GM18520 (cell line): ENCODE measurements around the gene APP.
"Not testable (repeated sequence)": the region's sequence is repeated elsewhere in the genome, so short reads cannot be mapped to it uniquely, and the experiment has no call there.

Source experiments
- ATAC-seq: cut with Tn5 transposase; IDR thresholded peaks from one replicate; pipeline ENCODE4 v1.9.1; 2021; ENCODE audit not compliant: unreplicated experiment

The APP gene

DNA sequence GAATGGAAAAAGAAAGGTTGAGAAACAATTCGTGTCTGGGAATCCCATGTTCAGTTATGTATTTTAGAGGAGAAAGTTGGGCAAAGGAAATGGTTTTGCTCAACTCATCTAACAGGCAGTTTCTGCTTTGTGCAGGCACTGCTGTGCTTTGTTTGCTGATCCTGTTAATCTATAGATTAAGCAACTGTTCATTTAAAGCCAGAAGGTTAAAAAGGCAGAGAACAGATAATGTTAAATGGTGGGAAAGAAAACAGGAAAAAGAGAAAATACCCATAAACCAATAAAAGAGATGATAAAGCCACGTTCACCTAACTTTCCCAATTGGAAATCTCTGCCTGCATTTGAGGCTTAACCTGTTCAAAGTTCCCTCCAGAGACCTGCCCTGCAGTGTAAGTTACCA lies 70.0 kb downstream of the APP start:
- ATAC-seq: no peak

DNA sequence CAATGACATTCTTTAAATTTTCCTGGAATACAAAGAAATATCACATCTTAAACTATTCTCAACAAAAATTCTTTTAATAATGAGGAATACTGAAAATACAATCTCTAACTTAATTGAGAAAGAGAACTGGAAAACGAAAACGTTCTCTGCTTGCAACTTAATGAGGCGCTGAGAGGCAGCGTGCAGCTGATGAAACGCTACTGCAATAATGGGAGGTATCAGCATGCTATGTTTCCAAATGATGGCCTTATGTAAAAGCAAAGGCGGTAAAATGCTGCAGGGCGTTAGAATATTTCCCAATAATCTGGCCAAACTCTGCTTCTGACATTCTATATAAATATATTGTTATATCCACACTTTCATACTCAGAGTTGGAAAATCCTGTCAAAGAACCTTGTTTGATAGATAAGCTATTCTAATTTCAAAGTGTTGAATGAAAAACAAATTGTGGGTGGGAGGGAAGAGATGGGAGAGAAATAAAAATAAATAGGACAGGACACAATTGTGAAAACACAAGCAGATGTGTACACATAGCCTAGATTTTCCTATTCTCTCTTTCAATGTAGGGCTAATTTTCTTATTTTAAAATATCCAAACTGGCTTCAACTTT lies 70.9 kb downstream of the APP start:
- ATAC-seq: no peak

DNA sequence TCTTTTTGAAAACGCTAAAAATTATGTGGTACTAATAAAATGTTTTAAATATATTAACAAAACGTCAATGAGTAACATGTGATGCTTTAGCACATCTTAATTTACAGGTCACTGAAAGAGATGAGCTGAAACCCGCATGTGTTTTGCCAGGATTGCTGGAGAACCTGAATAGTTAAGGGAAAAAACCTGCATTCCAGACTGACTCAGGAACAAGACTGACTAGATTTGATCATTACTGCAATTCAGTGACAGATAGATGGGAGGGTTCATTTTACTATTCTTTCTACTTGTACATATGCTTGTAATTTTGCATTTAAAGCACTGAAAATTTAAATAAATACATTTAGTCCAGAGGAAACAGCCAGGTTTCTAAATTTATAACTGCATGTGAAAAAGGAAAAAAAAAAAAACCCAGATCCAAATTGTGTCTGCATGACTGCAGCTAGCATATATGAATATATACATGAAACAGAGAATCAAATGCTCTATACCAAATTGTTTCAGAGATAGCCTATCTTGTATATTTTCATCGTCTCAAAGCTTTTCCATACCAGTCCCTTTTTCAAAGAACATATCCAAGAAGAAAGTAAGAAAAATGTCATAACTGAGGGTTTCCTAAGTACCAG lies 71.7 kb downstream of the APP start:
- no peak for ATAC-seq

DNA sequence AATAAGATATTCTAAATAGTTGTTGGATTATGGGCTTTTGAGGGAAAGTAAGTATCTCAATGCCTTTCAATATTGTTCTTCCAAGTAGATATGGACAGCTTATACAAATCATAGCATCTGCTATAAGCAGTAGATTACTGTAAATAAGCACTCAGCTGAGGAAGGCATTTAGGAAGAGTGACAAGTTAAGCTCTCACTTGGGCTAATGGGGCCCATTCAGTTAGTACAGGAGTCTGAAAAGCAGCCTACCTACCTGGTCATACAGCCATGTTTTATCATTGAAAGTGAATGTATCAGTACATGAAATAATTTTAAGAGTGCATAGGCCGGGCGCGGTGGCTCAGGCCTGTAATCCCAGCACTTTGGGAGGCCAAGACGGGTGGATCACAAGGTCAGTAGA lies 73.1 kb downstream of the APP start:
- no peak for ATAC-seq

DNA sequence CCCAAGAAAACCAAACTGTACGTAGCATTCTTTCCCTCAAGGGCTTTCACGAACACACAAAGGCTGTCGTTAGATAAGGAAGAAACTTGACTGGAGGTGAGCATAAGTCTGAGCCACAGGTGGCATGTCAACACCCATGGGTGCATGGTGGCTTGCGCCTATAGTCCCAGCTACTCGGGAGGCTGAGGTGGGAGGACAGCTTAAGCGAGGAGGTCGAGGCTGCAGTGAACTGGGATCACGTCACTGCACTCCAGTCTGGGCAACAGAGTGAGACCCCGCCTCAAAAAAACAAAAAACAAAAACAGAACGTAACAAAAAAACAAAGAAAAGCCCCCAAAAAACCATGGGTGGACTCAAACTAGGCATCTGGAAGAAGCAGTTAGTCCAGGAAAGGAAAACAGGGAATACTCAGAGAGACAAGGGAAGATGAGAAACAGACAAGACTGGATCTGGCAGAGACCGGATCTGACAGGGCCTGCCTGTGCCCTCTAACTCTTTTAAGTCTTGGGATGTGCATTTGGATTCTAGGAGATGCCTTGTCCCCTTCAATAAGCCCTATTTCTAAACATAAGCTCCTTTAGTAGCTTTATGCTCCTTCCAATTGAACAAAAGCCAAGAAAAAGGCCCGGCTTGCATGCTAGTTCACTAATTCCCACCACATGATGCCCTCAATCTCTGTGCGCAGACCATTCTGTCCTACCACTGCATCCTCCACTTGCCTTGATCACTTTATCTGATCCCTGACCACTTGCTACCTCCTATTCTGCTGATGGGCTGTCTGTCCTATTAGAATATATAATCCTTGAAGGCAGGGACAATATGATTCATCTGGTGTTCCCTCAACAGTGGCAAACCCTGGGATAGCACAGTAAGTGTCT lies 73.8 kb downstream of the APP start:
- no peak for ATAC-seq

DNA sequence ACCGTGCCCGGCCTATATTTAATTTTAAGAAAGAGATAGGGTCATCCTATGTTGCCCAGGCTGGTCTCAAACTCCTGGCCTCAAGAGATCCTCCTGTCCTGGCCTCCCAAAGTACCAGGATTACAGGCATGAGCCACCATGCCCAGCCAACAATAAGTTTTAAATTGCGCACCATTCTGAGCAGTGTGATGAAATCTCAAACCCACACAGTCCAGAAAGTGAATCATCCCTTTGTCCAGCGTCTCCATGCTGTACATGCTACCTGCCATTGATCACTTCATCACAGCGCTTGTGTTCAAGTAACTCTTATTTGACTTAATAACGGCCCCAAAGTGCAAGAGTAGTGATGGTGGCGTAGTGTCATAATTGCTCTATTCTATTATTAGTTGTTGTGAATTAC lies 75.4 kb downstream of the APP start:
- no peak for ATAC-seq

DNA sequence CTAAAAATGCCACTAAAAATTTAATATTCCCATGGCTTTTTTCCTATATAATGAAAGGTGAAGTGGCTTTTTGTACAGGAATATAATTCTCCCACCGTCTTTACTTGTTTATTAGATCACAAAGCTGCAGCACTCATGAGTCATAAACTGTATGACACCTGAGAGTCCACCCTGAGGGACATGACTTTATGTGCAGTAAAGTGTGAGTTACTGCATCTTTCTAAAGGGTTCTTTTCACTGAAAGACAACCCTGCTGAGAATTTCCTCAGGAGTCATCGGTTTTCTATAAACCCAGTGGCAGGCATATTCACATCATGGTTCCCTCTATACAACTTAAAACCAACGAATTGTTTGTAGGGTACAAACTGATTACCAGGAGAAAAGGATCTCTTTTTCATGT lies 77.4 kb downstream of the APP start:
- ATAC-seq: no peak

DNA sequence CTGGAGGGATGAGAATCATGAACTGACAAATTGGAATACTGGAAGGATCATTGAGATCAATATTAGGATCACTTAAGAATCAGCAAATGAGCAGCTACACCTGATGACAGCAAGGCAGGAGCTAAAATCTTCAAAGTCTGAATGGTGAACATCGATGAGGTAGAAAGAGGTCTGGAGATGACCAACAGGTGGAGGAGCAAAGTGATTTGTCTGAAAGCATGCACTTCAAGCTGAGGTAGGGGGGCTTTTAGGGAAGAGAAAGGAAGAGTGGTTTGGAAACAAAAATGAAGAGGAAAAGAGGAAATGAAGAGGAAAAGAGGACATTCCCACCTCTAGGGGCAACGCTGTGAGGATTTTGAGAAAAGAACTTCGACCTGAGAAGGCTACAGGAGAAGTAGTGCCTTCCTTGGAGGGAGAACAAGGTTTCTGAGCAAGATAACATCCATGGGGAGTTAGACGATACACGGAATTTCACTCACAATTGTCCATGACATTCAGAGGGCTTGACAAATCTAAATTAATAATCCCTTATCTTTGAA lies 79.0 kb downstream of the APP start:
- no peak for ATAC-seq

DNA sequence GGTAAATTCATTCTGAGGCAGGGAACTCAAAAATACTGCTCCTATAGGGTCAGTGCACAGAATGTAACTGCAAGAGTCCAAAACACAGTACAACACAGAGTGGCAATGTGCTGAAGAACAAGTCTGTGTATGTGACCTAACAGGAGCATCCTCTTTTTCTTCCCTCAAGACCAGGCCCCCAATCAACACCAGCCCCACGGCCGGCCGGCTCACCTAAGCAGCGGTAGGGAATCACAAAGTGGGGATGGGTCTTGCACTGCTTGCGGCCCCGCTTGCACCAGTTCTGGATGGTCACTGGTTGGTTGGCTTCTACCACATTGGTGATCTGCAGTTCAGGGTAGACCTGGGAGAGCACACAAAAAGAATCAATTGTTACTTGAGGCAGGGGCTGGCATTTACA lies 80.8 kb downstream of the APP start:
- no peak for ATAC-seq

DNA sequence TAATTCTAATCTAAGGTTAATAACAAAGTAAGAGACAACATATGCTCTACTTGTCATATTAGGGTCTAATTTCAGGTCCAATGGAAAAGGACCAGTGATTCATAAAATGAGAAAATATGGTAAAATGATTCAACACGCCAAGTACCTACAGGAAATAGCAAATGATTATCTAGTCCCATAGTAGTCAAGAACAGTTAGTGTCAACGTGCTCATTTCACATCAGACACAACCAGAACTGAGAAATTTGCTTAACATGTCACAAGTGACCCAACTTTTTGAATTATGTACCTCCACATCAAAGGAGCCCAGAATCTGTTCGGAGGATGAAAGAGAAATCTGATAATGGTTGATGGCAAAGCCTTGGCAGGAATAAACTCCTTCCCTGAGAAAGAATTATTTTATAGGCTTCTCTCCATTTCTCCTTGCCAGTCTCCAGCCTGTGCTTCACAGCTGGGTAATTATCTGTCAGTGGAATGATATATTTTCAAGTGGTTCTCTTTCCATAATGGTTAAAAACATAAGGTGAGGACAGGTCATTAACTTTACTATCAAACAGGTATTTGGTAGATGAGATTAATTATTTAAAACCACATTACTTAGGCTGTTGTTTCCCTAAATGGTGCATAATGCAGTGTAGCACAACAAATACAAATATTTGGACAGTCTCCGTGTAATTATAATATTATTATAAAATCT lies 83.2 kb downstream of the APP start:
- ATAC-seq: no peak

DNA sequence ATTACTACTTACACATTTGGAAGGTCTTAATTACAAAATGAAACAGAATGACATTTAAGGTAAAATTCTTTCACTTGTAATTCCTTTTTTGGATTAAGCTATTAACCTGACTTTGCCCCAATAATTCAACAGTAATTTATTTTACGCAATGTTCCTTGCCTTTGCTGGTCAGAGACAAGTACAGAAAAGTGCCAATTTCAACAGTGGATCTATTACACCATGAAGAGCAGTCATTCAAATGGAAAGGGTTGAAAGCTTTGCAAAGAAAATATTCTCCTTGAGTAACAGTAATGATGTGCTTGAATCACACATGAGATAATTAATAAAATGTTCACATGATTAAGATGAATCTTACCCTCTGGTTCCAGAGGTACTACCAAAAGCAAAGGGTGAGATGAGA lies 84.7 kb downstream of the APP start:
- no peak for ATAC-seq

DNA sequence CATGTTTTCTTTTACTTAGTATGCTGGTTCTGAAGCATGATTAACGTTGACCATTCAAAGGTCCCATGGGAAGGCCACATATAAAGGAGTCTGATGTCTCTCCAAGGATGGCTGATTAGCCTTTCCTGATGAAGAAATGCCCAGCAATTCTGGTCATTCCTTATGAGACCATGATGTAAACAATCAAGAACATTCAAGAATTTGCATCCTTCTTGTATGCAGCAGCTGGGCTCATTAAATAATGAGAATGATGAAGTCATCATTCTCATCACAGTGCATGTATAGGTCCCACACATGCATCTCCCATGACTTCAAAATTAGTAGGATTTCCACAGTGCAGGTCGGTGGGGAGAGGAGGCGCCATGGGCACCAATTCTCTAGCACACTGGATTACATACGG lies 85.4 kb downstream of the APP start:
- no peak for ATAC-seq

DNA sequence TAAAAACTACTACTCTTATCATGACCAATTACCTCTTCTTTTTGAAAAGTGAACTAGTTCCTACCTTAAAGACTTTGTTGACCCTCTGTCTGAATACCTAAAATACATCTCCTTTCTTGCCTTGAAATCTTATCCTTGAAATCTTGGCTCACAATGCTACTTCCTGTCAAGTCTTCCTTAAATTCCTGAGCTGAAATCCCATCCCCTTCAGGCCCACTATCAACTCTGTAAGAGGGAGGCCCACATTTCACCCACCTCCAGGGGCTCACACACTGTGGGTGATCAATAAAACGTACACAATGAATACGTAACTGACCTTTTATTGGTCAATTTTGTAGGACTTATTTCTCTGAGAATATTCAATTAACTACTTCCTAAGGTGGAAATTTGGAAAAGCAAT lies 88.0 kb downstream of the APP start:
- no peak for ATAC-seq

DNA sequence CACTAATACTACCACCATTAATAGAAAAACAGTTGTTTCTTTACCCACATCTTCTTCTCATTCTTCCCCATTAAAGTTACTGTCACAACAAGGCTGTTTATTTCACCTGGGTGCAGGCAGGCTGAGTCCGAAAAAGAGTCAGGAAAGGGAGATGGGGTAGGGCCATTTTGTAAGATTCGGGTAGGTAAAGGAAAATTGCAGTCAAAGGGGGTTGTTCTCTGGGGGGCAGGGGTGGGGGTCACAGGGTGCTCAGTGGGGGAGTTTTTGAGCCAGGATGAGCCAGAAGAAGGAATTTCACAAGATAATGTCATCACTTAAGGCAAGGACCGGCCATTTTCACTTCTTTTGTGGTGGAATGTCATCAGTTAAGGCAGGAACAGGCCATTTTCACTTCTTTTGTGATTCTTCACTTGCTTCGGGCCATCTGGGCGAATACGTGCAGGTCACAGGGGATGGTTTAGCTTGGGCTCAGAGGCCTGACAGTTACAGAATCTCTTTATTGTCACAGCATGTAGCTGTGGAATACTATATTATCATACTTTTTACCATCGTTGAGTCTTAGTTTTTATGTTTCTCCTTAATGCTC lies 89.3 kb downstream of the APP start:
- not testable (repeated sequence) for ATAC-seq

DNA sequence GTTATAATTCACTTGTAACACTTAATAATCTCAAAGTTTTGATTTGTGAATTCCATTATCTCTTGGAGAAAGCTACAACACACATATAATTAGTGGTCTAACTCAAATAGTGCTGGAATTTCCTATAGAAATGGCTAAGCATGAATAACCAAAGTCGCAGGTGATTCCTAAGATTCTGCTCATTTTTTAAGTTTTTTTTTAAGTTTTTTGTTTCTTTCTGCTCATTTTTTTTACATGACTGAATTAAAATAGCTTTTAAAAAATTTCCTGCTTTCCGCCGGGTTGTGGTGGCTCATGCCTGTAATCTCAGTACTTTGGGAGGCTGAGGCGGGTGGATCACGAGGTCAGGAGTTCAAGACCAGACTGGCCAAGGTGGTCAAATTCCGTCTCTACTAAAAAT lies 90.4 kb downstream of the APP start:
- ATAC-seq: no peak

DNA sequence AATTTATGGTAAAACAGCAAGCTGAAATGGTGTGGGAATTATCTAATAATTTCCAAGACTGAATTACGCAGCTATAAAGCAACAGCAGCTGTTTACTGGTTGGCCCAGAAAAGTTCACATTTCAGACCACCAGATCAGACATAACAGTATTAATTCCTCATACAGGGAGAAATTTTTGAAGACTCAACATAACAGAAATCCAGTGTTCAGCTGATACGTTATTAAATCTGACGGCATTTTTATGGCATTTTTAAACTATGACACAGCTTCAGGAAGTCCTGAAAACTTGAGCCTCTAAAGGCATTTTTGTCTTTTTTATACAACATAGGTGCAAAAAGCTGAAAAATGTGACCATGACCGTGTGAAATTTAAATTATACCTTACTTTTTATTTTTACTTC lies 91.2 kb downstream of the APP start:
- no peak for ATAC-seq

DNA sequence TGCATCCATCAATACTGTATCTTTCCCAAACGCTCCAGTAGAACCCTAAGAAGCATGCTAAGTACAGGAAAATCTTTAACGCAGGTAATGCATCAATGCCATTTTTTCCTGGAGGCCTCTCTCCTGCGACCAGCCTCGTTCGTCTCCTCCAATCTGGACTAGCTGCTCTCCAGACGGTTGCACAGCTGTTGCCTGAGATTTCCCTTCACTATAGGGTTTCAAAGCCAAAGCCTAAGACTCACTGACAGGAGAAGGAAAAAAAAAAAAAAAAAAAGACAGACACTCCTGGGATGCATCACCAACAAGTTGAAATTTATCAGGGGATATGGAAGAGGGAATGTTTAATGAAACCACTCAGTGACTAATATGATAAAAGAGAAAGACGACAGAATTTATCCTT lies 93.0 kb downstream of the APP start:
- ATAC-seq: no peak

DNA sequence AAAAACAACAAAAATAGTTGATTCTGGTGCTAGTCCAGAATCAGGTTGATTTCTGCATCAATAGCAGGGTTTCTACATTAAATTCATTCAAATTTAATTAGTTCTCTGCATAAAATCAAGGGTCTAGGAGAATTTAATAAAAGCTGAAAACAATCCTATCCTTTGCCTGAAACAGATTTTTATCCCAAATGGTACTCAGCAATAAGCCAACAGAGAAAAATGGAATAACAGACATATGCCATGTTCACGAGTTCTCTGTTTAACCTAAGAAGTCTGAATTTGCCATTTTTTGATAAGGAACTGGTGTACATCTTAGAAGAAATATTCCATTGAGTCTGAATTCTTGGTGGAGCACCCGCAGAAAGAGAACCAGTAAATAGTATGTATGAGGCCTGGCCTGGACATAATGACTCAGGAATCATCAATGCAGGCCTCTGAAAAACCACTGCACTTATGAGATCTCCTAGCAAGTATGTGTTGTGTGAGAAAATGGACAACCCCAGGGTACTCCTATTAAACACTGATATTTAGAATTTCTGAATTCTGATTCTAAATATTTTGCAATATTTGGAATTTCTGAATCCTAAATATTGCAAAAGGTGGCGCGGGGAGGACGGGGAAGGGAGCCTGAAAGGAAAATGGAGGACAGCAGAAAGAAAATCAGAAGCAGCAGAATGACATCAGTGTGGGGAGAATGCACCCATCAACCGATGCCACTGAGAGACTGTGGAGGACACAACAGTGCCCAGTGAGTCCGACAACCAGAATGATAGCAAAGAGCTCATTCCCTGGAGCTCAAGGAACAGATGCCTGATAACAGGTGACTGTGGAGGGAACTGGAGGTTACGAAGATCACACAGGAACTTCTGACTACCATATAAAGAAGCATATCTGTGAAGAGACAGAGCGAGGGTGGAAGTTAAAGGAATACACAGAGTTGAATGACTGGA lies 97.6 kb downstream of the APP start:
- no peak for ATAC-seq

DNA sequence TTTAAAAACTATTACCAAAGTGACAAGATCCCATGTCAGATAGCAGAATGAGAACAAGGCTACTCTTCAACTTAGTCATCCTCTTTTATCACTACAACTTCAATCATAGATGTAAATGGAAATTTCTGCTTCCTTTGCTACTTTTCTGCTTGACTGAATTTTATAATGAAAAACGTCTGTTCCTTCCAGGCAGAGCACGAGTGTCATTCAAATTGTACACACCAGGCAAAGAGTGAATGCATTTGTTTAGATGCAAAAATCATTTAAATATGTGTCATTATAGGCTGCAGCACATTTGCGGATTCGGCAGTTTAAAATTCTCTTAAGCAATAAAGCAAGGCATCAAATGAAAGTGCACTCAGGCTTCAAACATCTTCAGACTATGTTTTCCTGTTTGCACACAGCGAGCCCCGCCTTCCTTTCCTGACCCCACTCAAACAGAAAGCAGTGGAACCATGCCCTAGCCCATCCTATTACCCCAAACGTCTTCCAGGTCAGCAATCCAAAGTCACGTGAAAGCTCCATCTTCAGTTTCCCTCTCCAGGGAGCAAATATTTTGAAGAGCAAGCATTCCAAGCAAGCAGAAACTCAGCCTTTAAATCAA lies 99.6 kb downstream of the APP start:
- no peak for ATAC-seq

DNA sequence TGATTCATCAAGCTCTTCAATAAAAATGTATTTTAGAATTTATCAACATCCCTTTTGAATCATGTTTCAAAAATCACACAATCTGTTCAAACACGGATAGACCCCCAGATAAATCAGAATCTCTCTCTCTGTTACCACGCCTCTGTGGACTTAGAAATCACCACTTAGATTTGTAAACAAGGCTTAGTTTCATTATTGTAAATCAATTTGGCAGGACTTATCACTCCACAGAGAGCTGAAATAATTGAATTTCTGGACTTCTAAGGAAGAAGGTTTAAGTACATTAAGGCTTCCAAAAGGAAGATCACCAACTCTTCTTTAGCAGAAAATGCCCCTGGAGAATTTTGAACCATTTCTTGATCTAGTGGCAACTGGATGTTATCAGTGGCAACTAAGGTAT lies 100.4 kb downstream of the APP start:
- no peak for ATAC-seq
